A549 (cell line): ENCODE data around the gene ZSCAN20.

Experiments
- JUN ChIP-seq, 2 experiments: fragments of >200 bp; sonication (Bioruptor Twin); formaldehyde crosslinking; IDR thresholded peaks; 2 replicates in 1 of 2; 3 replicates in 1 of 2; pipeline ENCODE4 v1.6.1; 2016 to 2017
- JUNB ChIP-seq: fragments of >200 bp; sonication (Bioruptor Twin); formaldehyde crosslinking; IDR thresholded peaks from 2 replicates; pipeline ENCODE4 v1.6.1; 2016
- MAFK ChIP-seq: fragments of 450-650 bp; IDR thresholded peaks from 2 replicates; pipeline ENCODE4 v1.6.1; 2014; ENCODE audit not compliant: partially characterized antibody
- NR3C1 ChIP-seq: fragments of >200 bp; sonication (Bioruptor Twin); formaldehyde crosslinking; IDR thresholded peaks from 3 replicates; pipeline ENCODE4 v1.6.1; 2017
- POLR2AphosphoS2 ChIP-seq: conservative IDR thresholded peaks from 2 replicates; pipeline ENCODE4 v1.6.1; 2012; ENCODE audit warnings: low read length, improper control_type of control experiment, inconsistent platforms
- RFX5 ChIP-seq: fragments of 450-650 bp; IDR thresholded peaks from 2 replicates; pipeline ENCODE4 v1.7.1; 2014; ENCODE audit warnings: antibody characterized with exemption, mild to moderate bottlenecking, moderate library complexity
- RNF2 ChIP-seq: fragments of 200-600 bp; sonication (generic); IDR thresholded peaks from 2 replicates; pipeline ENCODE4 v1.6.1; 2016; ENCODE audit warnings: low read depth, mild to moderate bottlenecking, antibody characterized with exemption, moderate library complexity, borderline replicate concordance
- SMC3 ChIP-seq: fragments of >200 bp; sonication (Bioruptor Twin); formaldehyde crosslinking; IDR thresholded peaks from 3 replicates; pipeline ENCODE4 v1.6.1; 2018; ENCODE audit warnings: inconsistent platforms
- TF ChIP-seq, protein P1 (sequence below): fragments of >200 bp; sonication (Bioruptor Twin); formaldehyde crosslinking; IDR thresholded peaks from 3 replicates; pipeline ENCODE4 v1.5.1; 2016

DNA sequence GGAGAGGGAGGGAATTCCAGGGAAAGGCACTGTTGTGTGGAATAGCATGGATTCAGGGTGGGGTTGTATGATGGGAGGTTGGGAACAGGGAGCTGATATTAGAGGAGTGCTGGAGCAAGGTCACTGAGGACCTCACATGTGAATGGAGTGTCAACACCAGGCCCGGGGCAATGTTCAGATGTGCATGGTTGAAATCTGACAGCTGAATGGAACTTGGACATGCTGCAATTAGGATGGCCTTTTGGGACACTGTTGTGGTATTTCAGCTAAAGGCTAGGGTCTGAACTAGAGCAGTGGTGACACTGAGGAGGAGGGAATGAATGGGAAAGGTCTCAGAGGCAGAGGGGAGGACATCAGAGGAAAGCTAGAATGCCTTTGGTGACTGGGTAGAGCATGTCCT is 25.0 kb downstream of the ZSCAN20 start:
- TF ChIP-seq, protein P1, sequence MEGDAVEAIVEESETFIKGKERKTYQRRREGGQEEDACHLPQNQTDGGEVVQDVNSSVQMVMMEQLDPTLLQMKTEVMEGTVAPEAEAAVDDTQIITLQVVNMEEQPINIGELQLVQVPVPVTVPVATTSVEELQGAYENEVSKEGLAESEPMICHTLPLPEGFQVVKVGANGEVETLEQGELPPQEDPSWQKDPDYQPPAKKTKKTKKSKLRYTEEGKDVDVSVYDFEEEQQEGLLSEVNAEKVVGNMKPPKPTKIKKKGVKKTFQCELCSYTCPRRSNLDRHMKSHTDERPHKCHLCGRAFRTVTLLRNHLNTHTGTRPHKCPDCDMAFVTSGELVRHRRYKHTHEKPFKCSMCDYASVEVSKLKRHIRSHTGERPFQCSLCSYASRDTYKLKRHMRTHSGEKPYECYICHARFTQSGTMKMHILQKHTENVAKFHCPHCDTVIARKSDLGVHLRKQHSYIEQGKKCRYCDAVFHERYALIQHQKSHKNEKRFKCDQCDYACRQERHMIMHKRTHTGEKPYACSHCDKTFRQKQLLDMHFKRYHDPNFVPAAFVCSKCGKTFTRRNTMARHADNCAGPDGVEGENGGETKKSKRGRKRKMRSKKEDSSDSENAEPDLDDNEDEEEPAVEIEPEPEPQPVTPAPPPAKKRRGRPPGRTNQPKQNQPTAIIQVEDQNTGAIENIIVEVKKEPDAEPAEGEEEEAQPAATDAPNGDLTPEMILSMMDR, result no peak
- TF ChIP-seq RFX5 (no peak), RNF2 (no peak), SMC3 (no peak), POLR2AphosphoS2 (no peak), MAFK (no peak), JUNB (no peak), NR3C1 (no peak), JUN (IDR thresholded peaks at IDR 0.05) (no peak)
